Bronchial epithelial cell (primary cell): ENCODE results near the gene SGPP1. TPM values are rescaled to one million over a fixed set of nuclear protein-coding genes. Genes with fewer than 3 reads are reported as not detected.
A peak's percentile ranks its signal among the peaks of the same experiment; 100 is the strongest.

Experiments used
- DNase-seq: peaks from one replicate; pipeline ENCODE4 v3.0.0-alpha.2; 2010; ENCODE audit warnings: low read depth
- FAIRE-seq: peaks from 2 replicates; lab custom pipeline; 2011; peaks lifted over from hg19 to GRCh38; lab: Jason Lieb, UNC
- H3K27me3 ChIP-seq: 2 replicates; pipeline ENCODE4 v1.5.1; 2011; ENCODE audit warnings: low read length; ENCODE audit not compliant: control insufficient read depth, insufficient read depth
- H3K36me3 ChIP-seq: 2 replicates; pipeline ENCODE4 v1.5.1; 2011; ENCODE audit warnings: low read length; ENCODE audit not compliant: control insufficient read depth, insufficient read depth
- H3K4me3 ChIP-seq: 2 replicates; pipeline ENCODE4 v1.5.1; 2011; ENCODE audit warnings: mild to moderate bottlenecking, low read depth, low read length, control low read depth
- total RNA-seq: library from RNA; depleted of rRNA; stranded (reverse); fragments of >200 nt; gene quantifications from 2 replicates; pipeline ENCODE4 v1.2.1, GENCODE V29; 2014
- TF ChIP-seq, protein P1 (sequence below): IDR thresholded peaks from 2 replicates; pipeline ENCODE4 v1.5.1; 2011; ENCODE audit warnings: mild to moderate bottlenecking, moderate library complexity, low read length, control low read depth, inconsistent platforms; ENCODE audit not compliant: insufficient read depth, severe bottlenecking

Gene SGPP1
- total RNA-seq, 1 donor from 2014 or later = 35.3 TPM

DNA sequence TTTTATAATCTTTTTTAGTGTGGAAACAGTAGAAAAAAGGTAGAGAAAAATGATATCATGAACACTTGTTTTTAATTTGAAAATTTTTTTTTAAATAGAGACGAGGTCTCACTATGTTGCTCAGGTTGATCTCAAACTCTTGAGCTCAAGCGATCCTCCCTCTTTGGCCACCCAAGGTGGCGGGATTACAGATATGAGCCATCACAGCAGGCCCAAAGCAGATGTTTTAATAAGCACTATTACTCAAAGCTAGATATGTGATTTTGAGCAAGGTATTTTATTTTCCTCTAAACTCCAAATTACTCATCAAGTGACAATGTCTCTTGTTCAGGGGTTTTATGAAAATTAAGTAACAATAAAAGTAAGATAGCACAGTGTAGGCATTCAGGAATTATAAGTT, 75.5 kb downstream of the SGPP1 start:
- DNase-seq (no peak), FAIRE-seq (no peak)
- TF ChIP-seq, protein P1, sequence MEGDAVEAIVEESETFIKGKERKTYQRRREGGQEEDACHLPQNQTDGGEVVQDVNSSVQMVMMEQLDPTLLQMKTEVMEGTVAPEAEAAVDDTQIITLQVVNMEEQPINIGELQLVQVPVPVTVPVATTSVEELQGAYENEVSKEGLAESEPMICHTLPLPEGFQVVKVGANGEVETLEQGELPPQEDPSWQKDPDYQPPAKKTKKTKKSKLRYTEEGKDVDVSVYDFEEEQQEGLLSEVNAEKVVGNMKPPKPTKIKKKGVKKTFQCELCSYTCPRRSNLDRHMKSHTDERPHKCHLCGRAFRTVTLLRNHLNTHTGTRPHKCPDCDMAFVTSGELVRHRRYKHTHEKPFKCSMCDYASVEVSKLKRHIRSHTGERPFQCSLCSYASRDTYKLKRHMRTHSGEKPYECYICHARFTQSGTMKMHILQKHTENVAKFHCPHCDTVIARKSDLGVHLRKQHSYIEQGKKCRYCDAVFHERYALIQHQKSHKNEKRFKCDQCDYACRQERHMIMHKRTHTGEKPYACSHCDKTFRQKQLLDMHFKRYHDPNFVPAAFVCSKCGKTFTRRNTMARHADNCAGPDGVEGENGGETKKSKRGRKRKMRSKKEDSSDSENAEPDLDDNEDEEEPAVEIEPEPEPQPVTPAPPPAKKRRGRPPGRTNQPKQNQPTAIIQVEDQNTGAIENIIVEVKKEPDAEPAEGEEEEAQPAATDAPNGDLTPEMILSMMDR = no peak
- Histone ChIP-seq H3K36me3 (peaks cover 1% of the 10 kb centered on the region), H3K4me3 (no peak overlapping the region), H3K27me3 (no peaks in the 10 kb centered on the region)

DNA sequence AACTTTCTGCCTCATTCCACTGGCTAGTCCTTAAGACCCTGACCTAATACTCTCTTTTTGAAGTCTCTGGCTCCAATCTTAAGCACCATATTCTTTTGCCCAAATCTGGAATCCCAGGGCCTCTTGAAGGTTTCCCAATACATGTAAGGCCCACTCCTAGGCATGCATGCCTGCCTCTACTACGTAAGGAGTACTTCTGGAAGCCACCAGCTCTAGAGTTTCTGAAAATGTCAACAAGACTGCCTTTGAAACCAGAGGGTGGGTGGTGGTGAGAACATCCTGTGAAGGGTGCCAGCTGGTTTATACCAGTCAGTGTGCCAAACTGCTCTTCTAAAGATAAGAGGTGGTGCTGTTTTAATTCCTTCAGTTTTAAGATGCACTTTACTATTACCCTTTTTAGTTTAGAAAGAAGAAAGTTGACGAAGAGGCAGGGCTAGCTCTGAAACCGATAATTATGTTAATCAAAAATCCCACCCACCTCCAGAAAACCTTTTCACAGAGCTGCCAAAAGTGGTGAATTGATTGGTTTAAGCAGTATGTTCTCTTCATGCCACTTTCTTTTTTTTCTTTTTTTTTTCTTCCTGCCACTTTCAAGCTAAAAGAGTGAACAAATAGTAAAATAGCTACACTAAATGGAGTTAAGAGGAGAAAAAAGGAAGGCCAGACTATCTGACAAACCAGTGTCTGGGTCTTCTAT, 77.5 kb downstream of the SGPP1 start:
- Histone ChIP-seq H3K4me3 (no peak overlapping the region), H3K27me3 (no peaks in the 10 kb centered on the region), H3K36me3 (no peaks in the 10 kb centered on the region)
- TF ChIP-seq, protein P1 = no peak
- FAIRE-seq (no peak), DNase-seq (no peak)

DNA sequence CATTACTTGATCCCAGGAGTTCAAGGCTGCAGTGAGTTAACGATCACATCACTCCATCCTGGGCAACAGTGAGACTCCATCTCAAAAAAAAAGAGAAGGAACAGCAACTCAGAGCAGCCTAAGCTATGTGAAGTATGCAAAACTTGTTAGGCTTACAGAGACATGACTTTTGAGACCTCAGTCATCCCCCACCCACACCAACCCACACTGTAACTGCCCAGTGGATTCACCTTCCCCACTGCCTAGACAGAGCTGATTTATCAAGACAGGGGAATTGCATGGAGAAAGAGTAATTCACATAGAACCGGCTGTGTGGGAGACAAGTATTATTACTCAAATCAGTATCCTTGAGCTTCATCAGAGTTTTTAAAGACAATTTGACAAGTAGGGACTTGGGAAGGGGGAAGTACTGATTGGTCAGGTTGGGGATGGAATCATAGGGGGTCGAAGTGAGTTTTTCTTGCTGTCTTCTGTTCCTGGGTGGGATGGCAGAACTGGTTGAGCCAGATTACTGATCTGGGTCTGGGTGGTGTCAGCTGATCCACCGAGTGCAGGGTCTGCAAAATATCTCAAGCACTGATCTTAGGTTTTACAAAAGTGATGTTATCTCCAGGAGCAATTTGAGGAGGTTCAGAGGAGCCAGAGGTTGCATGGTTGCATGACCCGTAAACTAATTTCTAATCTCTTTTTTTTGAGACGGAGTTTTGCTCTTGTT, 80.0 kb downstream of the SGPP1 start:
- TF ChIP-seq, protein P1 = no peak
- H3K27me3 ChIP-seq = no peaks in the 10 kb centered on the region
- FAIRE-seq (no peak), DNase-seq (no peak)
- no peak overlapping the region for H3K4me3 ChIP-seq
- no peaks in the 10 kb centered on the region for H3K36me3 ChIP-seq

DNA sequence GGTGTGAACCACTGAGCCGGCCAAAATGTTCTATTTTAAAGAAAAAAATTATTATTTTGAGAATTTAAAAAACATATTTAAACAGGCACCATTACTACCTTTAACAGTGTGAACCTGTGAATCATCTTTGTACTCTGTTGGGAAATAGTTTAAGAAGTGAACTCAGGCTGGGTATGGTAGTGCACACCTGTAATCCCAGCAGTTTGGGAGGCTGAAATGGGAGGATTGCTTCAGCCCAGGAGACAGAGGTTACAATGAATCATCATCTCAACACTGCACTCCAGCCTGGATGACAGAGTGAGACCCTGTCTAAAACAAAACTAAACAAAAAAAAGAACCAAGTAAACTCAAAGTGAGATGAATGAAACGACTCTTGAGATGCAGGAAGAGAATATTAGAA, 83.1 kb downstream of the SGPP1 start:
- peak; percentile 26 for DNase-seq
- no peak overlapping the region for H3K4me3 ChIP-seq
- no peak for FAIRE-seq
- no peaks in the 10 kb centered on the region for H3K27me3 ChIP-seq
- no peaks in the 10 kb centered on the region for H3K36me3 ChIP-seq
- TF ChIP-seq, protein P1 = no peak

DNA sequence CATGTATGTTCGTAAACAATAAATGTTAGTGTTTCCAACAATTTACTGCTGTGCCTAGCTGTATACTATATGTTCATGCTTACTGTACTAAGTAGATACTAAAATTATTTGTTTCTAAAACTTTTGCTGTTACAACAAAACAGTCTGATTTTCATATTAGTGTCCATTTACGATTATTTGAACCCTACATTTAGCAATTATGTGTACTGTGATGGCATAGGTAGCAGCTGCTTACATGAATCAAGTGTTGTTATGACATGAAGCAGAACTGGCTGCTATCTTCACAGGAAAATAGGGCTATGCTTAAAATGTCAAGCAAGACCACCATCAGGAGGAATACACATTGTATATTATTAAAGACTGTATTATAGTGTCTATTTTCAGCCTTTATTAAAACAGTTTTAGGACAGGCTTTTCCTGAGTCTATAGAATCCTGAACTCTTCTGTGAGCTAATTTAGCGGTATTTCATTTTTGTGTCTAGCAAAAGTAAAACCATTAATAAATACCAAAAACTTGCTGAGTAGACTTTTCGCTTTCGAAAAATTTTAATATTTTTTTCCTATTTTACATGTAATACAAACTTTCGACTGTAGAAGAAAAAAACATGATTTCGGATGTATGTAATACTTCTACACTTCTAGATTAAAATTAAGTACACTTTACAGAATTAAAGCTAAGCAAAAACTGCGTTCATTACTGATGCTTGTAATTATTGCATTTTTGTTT, 85.0 kb downstream of the SGPP1 start:
- H3K36me3 ChIP-seq = no peaks in the 10 kb centered on the region
- DNase-seq (no peak), FAIRE-seq (no peak)
- no peaks in the 10 kb centered on the region for H3K27me3 ChIP-seq
- TF ChIP-seq, protein P1 = no peak
- H3K4me3 ChIP-seq = peak overlapping the region; percentile 52
